Heart left ventricle (tissue), 13 donors: Measurements from ENCODE around the gene MTCH2.

ENCODE experiments used
- POLR2A ChIP-seq, 2 donors: fragments of 450-650 bp; IDR thresholded peaks; one replicate each; pipeline ENCODE4 v1.6.1; 2017; ENCODE audit warnings: antibody characterized with exemption in 2 of 2, mild to moderate bottlenecking in 2 of 2, moderate library complexity in 2 of 2
- TF ChIP-seq, protein P1 (sequence below), 12 donors: fragments of 200-600 bp; sonication (generic) in 4 of 12; IDR thresholded peaks; one replicate each; pipeline versions ENCODE4 v1.5.0 to v1.8.0; 2018 to 2022; ENCODE audit warnings: antibody characterized with exemption in 12 of 12, mild to moderate bottlenecking in 5 of 12
- donor health status: ischemic (EF 13 %, LVEDD 7.1; RV severe dilation, severe dysfunction).
- donor health status: DM: no; HTN: yes; CAD: no.
- donor health status: DM: no; HTN: no; CAD: no.
- donor health status: ischemic (EF 25% LVEDD 6.9; RV normal size, moderate dysfunction).
- donor health status: ischemic (EF 25% LVEDD 5.7; RV mildly dilated, moderate dysfunction).
- donor health status: ischemic (EF 35%, LVEDD 5.7; RV mildly dilated, moderate dysfunction).
- donor health status: nonischemic (EF 11% LVEDD 7.7; RV severe dilation, severe dysfunction).
- donor health status: DM: yes; HTN: yes; CAD: no.
- donor health status: PGD.
- donor health status: ischemic (EF 29% LVEDD 5.4; RV normal size, mild dysfunction).
- donor health status: nonischemic (EF 23%, LVEDD 6.1; RV moderate dilation, normal function).

DNA sequence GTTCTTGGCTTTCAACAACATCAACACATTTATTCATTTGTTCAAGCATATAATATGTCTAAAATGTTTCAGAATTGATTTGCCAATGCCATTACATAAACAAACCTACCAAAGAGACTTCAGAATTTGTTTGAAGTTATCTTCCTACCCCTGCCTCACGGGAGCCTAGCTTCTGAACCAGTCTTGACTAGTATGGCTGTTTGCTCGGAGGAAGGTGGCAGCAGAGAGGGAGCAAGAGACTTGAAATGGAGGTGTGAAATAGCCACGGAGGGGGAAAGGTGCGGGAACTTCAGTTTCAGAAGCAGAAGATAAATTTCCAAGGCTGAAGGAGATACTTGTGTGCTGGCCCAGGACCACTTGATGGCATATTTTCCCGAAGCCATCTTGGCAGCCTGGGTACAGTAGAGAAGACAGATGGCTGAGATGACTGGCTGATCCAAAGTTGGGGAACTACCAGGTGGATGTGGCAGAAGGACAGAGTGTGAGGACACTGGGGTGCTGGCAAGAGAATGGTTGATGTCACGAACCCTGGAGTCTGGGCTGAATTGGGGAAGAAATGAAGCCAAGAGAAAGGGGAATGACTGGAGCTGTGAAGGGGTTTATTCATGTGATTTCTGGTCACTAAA, 14.0 kb upstream of the MTCH2 start:
- TF ChIP-seq, protein P1, sequence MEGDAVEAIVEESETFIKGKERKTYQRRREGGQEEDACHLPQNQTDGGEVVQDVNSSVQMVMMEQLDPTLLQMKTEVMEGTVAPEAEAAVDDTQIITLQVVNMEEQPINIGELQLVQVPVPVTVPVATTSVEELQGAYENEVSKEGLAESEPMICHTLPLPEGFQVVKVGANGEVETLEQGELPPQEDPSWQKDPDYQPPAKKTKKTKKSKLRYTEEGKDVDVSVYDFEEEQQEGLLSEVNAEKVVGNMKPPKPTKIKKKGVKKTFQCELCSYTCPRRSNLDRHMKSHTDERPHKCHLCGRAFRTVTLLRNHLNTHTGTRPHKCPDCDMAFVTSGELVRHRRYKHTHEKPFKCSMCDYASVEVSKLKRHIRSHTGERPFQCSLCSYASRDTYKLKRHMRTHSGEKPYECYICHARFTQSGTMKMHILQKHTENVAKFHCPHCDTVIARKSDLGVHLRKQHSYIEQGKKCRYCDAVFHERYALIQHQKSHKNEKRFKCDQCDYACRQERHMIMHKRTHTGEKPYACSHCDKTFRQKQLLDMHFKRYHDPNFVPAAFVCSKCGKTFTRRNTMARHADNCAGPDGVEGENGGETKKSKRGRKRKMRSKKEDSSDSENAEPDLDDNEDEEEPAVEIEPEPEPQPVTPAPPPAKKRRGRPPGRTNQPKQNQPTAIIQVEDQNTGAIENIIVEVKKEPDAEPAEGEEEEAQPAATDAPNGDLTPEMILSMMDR (IDR thresholded peaks at IDR 0.05): no peak
- TF ChIP-seq POLR2A (IDR thresholded peaks at IDR 0.05): no peak
